Lung (tissue), 12 donors: ENCODE results near the gene ZFAND3. TPM values are rescaled to one million over a fixed set of nuclear protein-coding genes. Genes with fewer than 3 reads are reported as not detected.

Experiments
- ATAC-seq: fragments of 200-7000 bp; cut with Tn5 transposase; one replicate; pipeline ENCODE4 v1.9.1; 2020; ENCODE audit warnings: moderate number of reproducible peaks; ENCODE audit not compliant: insufficient read depth, low FRiP score
- DNase-seq, 3 donors: peaks; one replicate each; pipeline ENCODE4 v3.0.0-alpha.2; 2013 to 2017
- H3K27ac ChIP-seq, 2 donors: one replicate each; pipeline ENCODE4 v1.5.1; 2013; ENCODE audit warnings: mild to moderate bottlenecking in 2 of 2, moderate library complexity in 2 of 2, control low read depth in 1 of 2, inconsistent platforms in 1 of 2, low read depth in 1 of 2, low read length in 1 of 2
- H3K27me3 ChIP-seq, 3 donors: one replicate each; pipeline ENCODE4 v1.5.1; 2013; ENCODE audit warnings: low read length in 2 of 3; ENCODE audit not compliant: control insufficient read depth in 3 of 3, insufficient read depth in 3 of 3
- H3K36me3 ChIP-seq, 4 donors: one replicate each; pipeline ENCODE4 v1.5.1; 2013; ENCODE audit warnings: low read length in 4 of 4, mild to moderate bottlenecking in 1 of 4, moderate library complexity in 1 of 4; ENCODE audit not compliant: control insufficient read depth in 4 of 4, insufficient read depth in 4 of 4
- H3K4me1 ChIP-seq, 5 donors: one replicate each; pipeline ENCODE4 v1.5.1; 2013; ENCODE audit warnings: low read length in 5 of 5, mild to moderate bottlenecking in 2 of 5, moderate library complexity in 1 of 5; ENCODE audit not compliant: control insufficient read depth in 5 of 5, insufficient read depth in 5 of 5
- H3K4me3 ChIP-seq: one replicate; pipeline ENCODE4 v1.5.1; 2013; ENCODE audit warnings: mild to moderate bottlenecking, control low read depth, moderate library complexity
- H3K9ac ChIP-seq, 2 donors: one replicate each; pipeline ENCODE4 v1.5.1; 2013; ENCODE audit warnings: low read length in 2 of 2, control low read depth in 1 of 2; ENCODE audit not compliant: insufficient read depth in 1 of 2
- H3K9me3 ChIP-seq, 4 donors: one replicate each; pipeline ENCODE4 v1.5.1; 2013; ENCODE audit warnings: low read length in 3 of 4, mild to moderate bottlenecking in 1 of 4, moderate library complexity in 1 of 4; ENCODE audit not compliant: control insufficient read depth in 4 of 4, insufficient read depth in 3 of 4
- CTCF ChIP-seq: IDR thresholded peaks from 2 replicates; pipeline ENCODE4 v1.5.1; 2012; ENCODE audit warnings: mild to moderate bottlenecking; ENCODE audit errors: control extremely low read depth, extremely low read depth
- WGBS, 2 donors: extraction: QIAGEN DNeasy Blood & Tissue Kit; methylation state at CpG; one replicate each; pipeline ENCODE4 v1.1.7; 2013; 5-methylcytosine and 5-hydroxymethylcytosine counted together
- polyA plus RNA-seq, 2 donors: library from polyadenylated mRNA; stranded (reverse); fragments of 200-250 nt; gene quantifications; one replicate each; pipeline ENCODE4 v1.2.1, GENCODE V29; 2013
- total RNA-seq, 2 donors: library from RNA; depleted of rRNA in 1 of 2; stranded (reverse); fragments of >200 nt in 1 of 2; gene quantifications; one replicate each; pipeline ENCODE4 v1.2.1, GENCODE V29; 2014 to 2021
- donor health status: control.
- donor health status: control.
- donor health status: Bipolar disorder and iron deficiency.
- donor health status: healthy.
- donor health status: DM: yes; HTN: yes; CAD: no.

Gene ZFAND3
- total and polyA plus RNA-seq, 4 donors, result 27.6 to 63.6 (median 51.3) TPM

GRCh38 chr6:38179300-38179699, 359.8 kb downstream of the ZFAND3 start:
- Histone ChIP-seq H3K27ac (no peak overlapping the region), H3K4me3 (no peak overlapping the region), H3K9me3 (no peaks in the 10 kb centered on the region), H3K36me3 (peaks cover 0 to 13% (median 0%) of the 10 kb centered on the region in 4 donors), H3K9ac (no peak overlapping the region), H3K27me3 (no peaks in the 10 kb centered on the region), H3K4me1 (no peaks in the 10 kb centered on the region)
- 96 to 97% methylated on average over 7 of the region's 7 CpGs for WGBS, 2 donors
- ATAC-seq (no peak), DNase-seq (no peak)
- TF ChIP-seq CTCF, result no peak

GRCh38 chr6:38179794-38180430, 360.4 kb downstream of the ZFAND3 start:
- peaks cover 0 to 10% (median 0%) of the 10 kb centered on the region in 4 donors for H3K36me3 ChIP-seq
- H3K9me3 ChIP-seq, result no peaks in the 10 kb centered on the region
- no peak overlapping the region for H3K27ac ChIP-seq
- H3K4me3 ChIP-seq, result no peak overlapping the region
- H3K9ac ChIP-seq, result no peak overlapping the region
- 91 to 95% methylated on average over 12 of the region's 12 CpGs for WGBS, 2 donors
- no peak for TF ChIP-seq CTCF
- no peak for DNase-seq
- H3K4me1 ChIP-seq, result no peaks in the 10 kb centered on the region
- no peak for ATAC-seq
- no peaks in the 10 kb centered on the region for H3K27me3 ChIP-seq

- H3K4me3 ChIP-seq, result no peak overlapping the region
- no peak for TF ChIP-seq CTCF
- no peak overlapping the region for H3K9ac ChIP-seq
- ATAC-seq (no peak), DNase-seq (no peak)
- H3K9me3 ChIP-seq, result no peaks in the 10 kb centered on the region
- WGBS, 2 donors, result 92 to 93% methylated on average over 12 of the region's 12 CpGs
- H3K27me3 ChIP-seq, result no peaks in the 10 kb centered on the region
- H3K4me1 ChIP-seq, result no peaks in the 10 kb centered on the region
- H3K27ac ChIP-seq, result no peak overlapping the region
- H3K36me3 ChIP-seq, result peaks cover 0 to 9% (median under 1%) of the 10 kb centered on the region in 4 donors
Measured at GRCh38 chr6:38180586-38180985, 361.1 kb downstream of the ZFAND3 start.

GRCh38 chr6:38182426-38182825, 362.9 kb downstream of the ZFAND3 start:
- H3K27ac ChIP-seq, result no peak overlapping the region
- no peaks in the 10 kb centered on the region for H3K9me3 ChIP-seq
- no peak for ATAC-seq
- no peak overlapping the region for H3K9ac ChIP-seq
- no peaks in the 10 kb centered on the region for H3K27me3 ChIP-seq
- no peak overlapping the region for H3K4me3 ChIP-seq
- no peak for TF ChIP-seq CTCF
- no peaks in the 10 kb centered on the region for H3K4me1 ChIP-seq
- no peak for DNase-seq
- 89 to 94% methylated on average over 6 of the region's 6 CpGs for WGBS, 2 donors
- H3K36me3 ChIP-seq, result peaks cover 0 to 6% (median 2%) of the 10 kb centered on the region in 4 donors
